Measurements from ENCODE around the gene DNAH10. TPM values are rescaled to one million over a fixed set of nuclear protein-coding genes. Genes with fewer than 3 reads are reported as not detected.
"Not testable (repeated sequence)": the region's sequence is repeated elsewhere in the genome, so short reads cannot be mapped to it uniquely, and the experiment has no call there.

DNAH10 gene
- polyA plus RNA-seq, 3 donors: 5.6 to 6.4 (median 5.8) TPM

DNA sequence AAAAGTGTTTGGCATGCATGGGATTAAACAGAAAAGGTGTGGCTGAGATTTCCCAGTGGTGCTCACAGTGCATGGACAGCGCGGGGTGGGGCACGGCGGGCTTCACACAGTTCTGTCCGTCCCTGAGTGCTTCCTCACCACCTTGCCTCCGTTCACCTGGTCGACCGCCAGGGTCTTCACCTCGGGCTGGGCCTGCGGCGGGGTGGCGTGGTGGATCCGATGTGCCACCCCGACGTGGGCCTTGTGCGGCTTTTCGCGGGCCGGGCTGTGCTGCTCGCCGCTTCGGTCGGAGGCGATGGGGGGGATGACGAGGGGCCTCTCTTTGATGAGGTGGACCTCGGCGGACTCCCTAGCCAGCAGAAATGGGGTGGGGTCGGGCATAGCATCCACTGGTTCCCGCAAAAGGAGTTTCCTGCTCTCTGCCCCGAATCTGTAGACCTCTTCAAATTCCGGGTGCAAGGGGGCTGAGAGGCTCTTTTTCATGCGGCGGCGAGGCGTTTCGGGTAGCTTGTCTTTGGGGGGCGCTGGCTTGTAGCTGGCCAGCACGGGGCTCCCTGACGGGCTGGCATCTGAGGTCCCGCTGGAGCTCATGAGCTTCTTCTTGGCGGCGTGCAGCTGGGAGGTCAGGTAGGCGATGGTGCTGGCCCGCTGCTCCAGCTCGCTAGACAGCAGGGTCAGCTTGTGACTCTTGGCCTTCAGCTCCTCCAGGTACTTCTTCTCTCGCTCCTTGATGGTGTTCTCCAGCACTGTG lies 175.0 kb downstream of the DNAH10 start:
- DNase-seq (ENCODE audit: extremely low read depth in 1 of 11, low read depth in 9 of 11, low spot score in 4 of 11): no peak

DNA sequence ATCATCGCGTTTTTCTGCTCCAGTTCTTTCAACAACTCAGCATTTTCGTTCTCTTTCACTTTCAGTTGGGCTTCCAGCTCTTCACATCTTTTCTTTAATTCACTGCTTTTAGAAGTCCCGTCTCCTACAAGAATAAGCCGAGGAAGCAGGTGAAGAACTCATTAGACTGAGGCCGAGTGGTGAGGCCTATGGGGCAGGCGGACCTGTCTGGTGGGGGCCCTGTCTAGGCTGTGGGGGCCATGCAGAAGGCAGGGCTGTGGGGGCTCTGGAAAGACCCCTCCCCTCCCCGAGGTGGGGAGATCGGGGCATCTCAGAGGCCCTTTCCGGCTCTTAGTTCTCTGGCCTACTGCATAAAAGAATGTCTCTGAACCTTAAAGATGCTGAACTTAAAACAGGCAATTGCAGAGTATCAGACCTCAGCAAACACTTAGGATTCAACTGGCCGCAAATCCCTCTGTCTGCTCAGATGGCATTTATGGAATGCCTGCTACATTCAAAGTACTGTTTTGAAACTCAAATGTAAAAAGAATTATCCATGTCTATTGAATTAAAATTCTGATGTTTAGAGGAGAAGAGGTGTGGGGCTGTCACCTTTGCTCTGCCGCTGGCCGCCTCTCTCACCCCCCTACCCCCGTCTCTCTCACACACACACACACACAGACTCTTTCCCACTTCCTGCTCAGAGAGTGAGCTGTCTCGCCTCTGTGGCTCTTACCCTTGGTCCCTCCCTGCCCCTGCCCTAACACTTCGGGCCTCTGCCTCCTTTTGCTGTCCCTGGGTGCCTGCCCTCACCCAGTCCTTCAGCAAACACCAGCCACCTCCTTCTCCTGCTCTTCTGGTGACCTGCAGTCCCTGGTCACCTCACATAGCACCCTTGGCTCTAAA lies 175.8 kb downstream of the DNAH10 start:
- no peak for DNase-seq (ENCODE audit: extremely low read depth in 1 of 11, low read depth in 9 of 11, low spot score in 4 of 11)

DNA sequence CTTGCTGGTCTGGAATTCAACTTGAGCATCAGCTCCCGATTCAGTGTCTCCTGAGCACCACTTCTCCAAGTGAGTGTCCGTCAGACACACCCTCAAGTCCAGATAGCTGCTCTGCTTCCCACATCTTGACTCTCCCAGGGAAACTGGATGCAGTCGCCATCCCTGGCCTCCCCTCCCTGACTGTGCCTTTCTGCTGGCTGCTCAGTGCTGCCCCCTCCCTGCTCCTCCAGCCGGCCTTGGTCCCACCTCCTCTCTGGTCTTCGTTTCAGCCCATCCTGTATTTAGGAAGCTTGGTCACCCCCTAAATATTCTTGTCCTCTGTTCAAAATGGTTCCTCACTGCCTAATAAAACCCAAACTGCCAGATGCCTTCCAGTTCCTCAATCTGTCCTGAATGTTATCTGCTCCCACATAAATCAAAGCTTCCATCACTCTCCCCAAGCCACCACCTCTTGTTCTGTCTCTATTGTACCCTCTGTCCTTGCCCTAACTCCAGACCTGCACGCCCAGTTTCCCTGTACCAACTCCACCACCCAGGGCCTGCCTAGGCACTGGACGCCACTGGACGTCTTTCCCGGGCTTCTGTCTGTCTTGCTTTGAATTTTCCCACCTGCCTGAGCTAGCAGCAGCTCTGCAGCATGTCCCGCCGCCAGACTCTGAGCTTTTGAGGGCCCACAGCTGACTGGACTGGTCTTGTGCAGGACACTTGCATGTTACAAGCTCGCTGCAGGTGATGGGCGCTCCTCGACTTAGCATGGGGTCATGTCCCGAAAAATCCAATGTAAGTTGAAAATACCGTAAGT lies 176.8 kb downstream of the DNAH10 start:
- no peak for DNase-seq (ENCODE audit: extremely low read depth in 1 of 11, low read depth in 9 of 11, low spot score in 4 of 11)

DNA sequence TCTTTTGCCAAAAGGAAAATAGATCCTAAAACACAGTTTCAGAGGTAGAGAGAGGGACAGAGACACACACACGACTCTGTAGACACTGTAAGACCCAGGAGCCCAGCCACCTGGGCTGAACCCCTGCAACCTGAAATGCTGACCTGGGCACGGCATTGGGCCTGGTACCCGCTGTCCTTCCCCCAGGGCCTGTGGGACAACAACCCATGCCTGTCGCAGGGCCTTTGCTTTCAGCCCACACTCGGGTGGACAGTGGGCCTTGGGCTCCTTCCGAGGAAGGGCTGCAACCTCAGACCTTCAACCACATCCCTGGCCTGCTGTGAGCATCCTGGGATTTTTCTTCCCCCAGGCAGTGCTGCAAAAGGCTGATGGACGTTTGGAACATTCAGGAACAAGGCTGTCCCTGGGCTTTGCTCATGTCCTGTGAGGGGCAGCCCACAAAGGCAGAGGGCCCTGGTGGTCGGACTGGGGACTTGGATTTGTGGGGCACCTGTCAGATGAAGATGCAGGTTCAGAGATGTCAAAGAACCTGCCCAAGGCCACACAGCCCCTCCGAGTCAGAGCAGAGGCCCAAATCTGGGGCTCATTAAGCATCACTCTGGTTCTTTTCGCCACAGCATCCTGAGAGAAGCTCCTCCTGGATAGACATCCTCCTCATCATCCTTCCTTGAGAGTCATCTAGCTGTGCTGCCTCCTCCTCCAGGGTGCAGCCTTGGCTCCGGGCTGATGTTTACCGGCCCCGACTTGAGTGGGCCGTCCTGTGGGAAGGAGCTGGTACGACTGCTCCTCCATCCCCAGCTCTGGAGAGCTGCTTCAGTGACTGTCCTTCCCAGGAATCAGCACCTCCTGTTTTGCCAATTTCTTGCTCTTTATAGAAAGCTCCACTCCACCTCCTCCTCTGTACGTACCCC lies 177.9 kb downstream of the DNAH10 start:
- no peak for DNase-seq (ENCODE audit: extremely low read depth in 1 of 11, low read depth in 9 of 11, low spot score in 4 of 11)

DNA sequence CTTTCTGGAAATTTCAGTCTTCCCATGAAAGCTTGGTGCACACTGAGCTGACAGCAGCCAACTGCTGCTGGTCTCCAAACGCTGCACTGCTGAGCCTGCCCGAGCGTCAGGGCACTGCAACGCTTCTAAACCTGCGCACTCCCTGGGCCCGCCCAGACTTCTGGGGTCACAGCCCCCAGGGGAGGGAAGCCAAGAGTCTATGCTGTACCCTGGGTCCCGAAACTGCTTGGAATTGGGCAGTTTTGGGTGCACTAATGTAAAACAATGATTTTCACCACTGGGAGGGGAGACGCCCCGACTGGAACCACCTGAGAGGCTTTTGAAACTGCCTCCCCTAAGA lies 178.5 kb downstream of the DNAH10 start:
- DNase-seq (ENCODE audit: extremely low read depth in 1 of 11, low read depth in 9 of 11, low spot score in 4 of 11): no peak

DNA sequence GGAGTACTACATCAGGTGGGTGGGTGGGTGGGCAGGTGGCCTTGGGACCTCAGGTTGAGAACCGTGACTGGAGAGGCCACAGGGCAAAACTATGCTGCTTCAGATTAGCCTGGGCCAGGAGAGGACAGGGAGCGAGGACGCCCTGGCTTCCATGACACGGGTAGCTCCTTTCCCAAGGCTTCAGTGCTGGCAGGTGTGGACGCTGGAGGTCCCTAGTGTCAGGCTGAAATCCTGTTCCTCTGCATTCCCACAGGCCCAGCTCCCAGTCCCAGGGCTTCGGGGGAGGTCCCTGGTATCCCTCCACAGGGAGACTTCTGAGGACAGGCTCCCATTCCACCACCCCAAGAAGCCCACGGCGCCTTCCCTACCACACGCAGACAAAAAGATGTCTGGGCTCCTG lies 178.9 kb downstream of the DNAH10 start:
- no peak for DNase-seq (ENCODE audit: extremely low read depth in 1 of 11, low read depth in 9 of 11, low spot score in 4 of 11)

DNA sequence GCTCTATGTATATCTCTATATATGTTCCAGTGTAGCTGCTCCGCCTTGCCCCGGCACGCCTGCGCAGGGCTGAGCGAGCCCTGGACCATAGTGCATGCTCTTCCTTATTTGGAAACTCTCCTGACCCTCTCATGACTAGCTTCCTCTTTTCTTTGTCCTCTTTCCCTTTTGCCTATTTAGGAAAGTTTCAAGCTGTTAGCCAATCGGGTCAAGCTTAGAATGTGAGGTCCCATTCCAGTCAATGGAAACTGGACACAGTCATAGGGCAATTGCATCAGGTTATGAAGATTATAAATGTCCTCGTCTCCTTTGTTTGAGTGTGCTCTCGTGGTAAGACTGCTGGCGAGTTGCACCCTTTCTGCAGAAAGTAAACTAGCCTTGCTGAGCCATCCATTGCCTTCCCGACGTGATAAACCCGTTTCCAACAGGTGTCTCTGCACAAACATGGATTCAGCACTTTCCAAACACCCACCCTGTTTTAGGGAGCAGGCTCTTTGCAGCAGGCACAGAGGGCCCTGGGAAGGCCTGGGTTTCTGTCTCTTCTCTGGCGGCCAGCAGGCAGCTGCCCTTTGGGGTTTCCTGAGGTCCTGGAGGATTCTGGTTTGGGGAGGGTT lies 179.6 kb downstream of the DNAH10 start:
- DNase-seq (ENCODE audit: extremely low read depth in 1 of 11, low read depth in 9 of 11, low spot score in 4 of 11): no peak

DNA sequence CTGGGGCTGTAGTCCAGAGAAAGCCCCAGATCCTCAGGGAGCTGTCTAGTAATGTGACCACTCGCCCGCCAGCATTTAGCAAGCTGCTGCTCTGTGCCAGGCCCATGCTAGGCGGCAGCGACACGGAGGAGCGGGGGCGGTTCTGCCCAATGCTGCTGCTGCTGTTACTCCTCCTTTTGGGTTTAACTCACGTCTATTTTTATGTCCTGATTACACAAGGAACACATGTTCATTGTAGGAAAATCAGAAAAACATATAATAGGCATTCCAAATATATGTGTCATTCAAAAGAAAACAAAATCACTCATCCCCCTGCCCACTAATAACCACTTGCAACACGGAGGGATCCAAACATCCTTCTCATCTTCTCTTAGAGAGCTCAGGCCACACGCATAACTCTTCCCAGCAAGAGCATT lies 180.1 kb downstream of the DNAH10 start:
- DNase-seq (ENCODE audit: extremely low read depth in 1 of 11, low read depth in 9 of 11, low spot score in 4 of 11): no peak

DNA sequence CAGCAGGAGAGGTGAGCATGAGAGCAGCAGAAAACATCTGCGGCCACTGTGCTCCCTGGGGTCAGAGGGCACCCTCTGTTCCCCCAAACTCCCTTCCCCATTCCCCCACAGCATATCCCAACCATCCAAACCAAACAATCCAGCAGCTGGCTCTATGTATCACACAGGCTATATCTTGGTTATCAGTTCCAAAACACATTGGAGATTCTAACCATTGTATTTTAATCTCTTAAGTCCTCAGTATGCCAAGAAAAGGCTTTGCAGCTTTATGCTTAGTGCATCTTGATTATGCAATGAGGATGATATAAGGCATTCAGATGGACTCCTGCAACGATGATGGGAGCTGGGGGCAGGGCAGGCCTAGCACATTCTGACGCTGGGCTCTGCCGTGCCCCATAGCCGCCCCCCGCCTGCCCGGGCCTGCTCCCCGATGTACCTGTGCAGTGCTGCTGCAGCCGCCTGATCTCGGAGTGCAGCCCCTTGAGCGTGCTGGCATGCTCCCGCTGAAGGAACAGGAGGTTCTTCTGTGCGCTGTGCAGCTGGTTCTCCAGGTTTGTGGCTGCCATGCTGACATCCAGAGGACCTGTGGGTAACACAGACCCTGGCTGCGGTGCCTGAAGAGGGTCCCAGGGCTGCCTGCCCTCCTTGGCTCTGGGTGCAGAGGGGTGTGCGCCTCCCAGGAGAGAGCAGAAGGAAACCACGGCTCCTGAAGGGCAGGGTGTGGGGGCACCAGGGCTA lies 181.0 kb downstream of the DNAH10 start:
- DNase-seq (ENCODE audit: extremely low read depth in 1 of 11, low read depth in 9 of 11, low spot score in 4 of 11): no peak

DNA sequence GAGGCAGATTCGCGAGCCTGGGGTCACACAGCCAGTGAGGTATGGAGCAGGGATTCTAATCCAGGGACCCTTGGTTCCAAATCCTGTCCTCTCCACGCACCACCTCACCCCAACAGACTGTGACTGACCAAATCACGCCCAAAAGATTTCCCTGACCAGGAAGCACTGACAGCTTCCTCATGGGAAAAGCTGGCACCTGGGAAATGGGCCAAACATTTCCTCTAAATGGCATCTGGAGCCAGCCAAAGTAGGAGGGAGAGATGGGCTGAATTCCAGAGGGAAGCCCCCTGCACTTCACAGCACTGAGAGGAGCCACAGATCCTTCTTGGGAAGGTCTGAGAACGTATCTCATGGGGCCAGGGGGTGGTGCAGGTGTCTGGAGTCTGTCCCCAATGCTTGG lies 181.7 kb downstream of the DNAH10 start:
- no peak for DNase-seq (ENCODE audit: extremely low read depth in 1 of 11, low read depth in 9 of 11, low spot score in 4 of 11)

DNA sequence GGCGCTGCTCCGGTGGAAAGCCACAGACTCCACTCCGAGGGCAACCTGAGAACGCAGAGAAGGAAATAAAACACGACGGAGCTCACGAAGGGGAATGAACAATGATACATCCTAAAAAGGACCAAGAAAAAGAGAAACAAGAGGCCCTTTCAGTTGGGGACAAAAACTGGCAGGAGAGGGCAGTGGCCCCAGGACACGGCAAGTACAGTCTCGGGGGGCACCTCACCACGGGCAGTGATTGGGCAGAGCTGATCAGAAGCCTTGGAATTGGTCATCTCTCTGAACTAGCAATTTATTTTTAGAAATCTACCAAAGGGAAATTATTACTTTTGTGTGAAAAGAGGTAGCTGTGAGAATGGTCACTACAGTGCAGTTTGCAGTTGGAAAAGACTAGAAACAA lies 182.6 kb downstream of the DNAH10 start:
- no peak for DNase-seq (ENCODE audit: extremely low read depth in 1 of 11, low read depth in 9 of 11, low spot score in 4 of 11)

DNA sequence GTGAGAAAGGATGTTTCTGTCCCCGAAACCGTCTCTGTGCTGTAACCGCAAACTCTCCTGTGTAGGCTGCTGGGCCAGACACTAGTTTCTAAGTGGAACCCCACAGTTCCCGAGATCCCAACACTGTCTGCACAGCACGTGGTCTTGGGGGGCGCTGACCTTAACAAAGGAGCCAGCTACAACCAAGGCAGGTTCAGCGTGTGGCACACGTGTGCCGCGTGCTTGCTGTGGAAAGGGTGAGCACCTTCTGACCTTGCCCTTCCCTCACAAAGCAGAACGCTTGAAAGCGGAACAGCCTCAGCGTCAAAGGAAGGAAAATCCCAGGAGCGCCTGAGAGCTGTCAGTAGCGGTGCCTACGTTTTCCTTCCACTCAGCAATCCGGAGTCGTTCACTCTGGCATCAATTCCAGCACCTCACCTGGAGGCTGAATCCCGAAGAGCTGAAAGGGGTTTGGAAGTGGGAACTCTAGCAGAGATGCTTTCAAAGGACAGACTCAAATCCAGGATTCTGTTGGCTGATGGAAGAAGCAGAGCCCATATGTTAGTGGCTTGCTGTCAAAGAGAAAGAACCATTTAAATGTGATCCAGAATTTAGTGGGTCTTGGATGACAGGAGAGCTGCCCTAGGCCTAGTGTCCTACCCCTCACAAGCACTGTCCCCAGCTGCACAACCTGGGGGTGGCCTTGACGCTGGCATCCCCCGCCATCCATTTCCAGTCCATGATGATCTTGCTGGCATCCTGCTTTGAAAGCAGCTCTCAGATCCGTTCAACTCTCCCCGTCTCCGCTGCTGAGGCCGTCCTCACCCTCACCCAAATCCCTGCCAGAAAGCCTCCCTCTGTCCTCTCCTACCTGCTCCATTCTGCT lies 183.4 kb downstream of the DNAH10 start:
- DNase-seq (ENCODE audit: extremely low read depth in 1 of 11, low read depth in 9 of 11, low spot score in 4 of 11): no peak

DNA sequence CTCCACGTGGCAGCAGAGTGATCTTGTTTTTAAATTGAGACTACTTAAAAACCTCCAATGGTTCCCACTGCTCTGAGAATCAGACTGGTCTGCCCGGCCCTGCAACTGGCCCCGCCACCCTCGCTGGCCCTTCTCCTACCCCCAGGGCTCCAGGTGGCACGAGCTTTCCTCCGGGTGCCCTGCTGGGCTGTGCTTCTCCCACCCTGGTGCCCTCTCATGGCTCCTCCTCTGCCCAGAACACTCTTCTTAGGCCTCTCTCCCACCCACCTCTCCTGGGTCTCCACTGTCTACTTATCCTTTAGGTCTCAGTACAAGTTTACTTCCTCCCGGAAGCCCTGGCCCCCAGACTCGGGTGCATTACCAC lies 184.0 kb downstream of the DNAH10 start:
- DNase-seq (ENCODE audit: extremely low read depth in 1 of 11, low read depth in 9 of 11, low spot score in 4 of 11): no peak

DNA sequence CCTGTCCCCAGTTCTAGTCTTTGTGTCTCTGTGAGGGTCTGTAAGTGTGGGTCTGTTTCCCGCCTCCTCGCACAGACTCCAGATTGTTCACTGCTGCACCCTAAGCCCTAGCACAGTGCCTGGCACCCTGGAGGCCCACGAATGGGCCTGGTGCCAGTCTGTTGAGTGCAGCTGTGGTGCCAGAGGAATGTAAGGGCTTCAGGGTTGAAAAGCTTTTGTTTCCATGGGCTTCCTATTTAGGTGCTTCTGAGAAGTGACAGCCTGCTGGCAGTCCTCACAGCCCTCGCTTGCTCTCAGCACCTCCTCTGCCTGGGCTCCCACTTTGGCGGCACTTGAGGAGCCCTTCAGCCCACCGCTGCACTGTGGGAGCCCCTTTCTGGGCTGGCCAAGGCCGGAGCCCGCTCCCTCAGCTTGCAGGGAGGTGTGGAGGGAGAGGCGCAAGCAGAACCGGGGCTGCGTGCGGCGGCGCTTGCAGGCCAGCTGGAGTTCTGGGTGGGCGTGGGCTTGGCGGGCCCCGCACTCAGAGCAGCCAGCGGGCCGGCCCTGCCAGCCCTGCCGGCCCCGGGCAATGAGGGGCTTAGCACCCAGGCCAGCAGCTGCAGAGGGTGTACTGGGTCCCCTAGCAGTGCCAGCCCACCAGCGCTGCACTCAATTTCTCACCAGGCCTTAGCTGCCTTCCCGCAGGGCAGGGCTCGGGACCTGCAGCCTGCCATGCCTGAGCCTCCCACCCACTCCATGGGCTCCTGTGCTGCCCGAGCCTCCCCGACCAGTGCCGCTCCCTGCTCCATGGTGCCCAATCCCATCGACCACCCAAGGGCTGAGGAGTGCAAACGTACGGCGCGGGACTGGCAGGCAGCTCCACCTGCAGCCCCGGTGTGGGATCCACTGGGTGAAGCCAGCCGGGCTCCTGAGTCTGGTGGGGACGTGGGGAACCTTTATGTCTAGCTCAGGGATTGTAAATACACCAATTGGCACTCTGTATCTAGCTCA lies 184.7 kb downstream of the DNAH10 start:
- not testable (repeated sequence) for DNase-seq (ENCODE audit: extremely low read depth in 1 of 11, low read depth in 9 of 11, low spot score in 4 of 11)

DNA sequence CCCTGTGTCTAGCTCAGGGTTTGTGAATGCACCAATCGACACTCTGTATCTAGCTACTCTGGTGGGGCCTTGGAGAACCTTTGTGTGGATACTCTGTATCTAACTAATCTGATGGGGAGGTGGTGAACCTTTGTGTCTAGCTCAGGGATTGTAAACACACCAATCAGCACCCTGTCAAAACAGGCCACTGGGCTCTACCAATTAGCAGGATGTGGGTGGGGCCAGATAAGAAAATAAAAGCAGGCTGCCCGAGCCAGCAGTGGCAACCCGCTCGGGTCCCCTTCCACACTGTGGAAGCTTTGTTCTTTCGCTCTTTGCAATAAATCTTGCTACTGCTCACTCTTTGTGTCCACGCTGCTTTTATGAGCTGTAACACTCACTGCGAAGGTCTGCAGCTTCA lies 185.4 kb downstream of the DNAH10 start:
- DNase-seq (ENCODE audit: extremely low read depth in 1 of 11, low read depth in 9 of 11, low spot score in 4 of 11): not testable (repeated sequence)

DNA sequence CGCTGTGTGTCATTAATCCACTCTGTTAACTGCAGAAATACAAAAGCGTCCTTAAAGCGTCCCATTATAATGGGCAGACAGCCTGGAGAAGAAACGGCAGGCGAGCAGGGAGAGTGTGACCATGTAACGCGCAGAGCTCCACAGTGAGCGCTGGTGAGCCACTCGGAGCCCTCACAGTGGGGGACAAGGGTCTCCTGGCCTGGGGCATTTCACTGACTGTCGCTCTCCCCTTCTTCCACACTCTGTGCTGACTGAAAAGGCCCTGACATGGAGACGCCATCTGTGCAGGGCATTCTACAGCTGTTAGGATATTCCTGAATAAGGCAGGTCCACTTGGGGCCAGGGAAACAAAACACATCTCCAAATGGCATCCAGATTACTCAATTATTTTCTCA lies 186.3 kb downstream of the DNAH10 start:
- DNase-seq (ENCODE audit: extremely low read depth in 1 of 11, low read depth in 9 of 11, low spot score in 4 of 11): no peak

Measured in renal cortex interstitium (tissue), 11 donors.